SK-N-MC (cell line): Measurements from ENCODE around the gene EXO1.

Experiments
- EZH2 ChIP-seq: fragments of 200-600 bp; sonication (generic); IDR thresholded peaks from one replicate; pipeline ENCODE4 v1.6.1; 2017; ENCODE audit warnings: antibody characterized with exemption
- FOXP2 ChIP-seq: optimal IDR thresholded peaks from 2 replicates; pipeline ENCODE3; 2011; ENCODE audit warnings: mild to moderate bottlenecking, moderate library complexity; ENCODE audit not compliant: insufficient read depth; ENCODE audit errors: extremely low read length, control extremely low read depth
- POLR2AphosphoS5 ChIP-seq: IDR thresholded peaks from 2 replicates; pipeline ENCODE4 v1.6.1; 2012; ENCODE audit warnings: mild to moderate bottlenecking, low read depth, low read length, borderline replicate concordance

GRCh38 chr1:241802863-241803262 is 45.1 kb upstream of the EXO1 start:
- TF ChIP-seq POLR2AphosphoS5 (no peak), EZH2 (no peak), FOXP2 (no peak)
